GM19240 (cell line): ENCODE results near the gene SH3PXD2B.

Experiments
- DNase-seq: peaks from one replicate; pipeline ENCODE4 v3.0.0; 2011; ENCODE audit warnings: low spot score; ENCODE audit not compliant: insufficient read length

Gene SH3PXD2B

GRCh38 chr5:172278356-172278755, 176.0 kb downstream of the SH3PXD2B start:
- no peak for DNase-seq

- no peak for DNase-seq
Measured at GRCh38 chr5:172276214-172276613, 178.1 kb downstream of the SH3PXD2B start.
